Breast epithelium (tissue), 3 donors: ENCODE measurements around the gene ADIRF.
"Not testable (repeated sequence)": the region's sequence is repeated elsewhere in the genome, so short reads cannot be mapped to it uniquely, and the experiment has no call there.

ENCODE experiments used
- CTCF ChIP-seq, 3 donors: fragments of 450-650 bp; IDR thresholded peaks; one replicate each; pipeline ENCODE4 v1.5.1; 2016 to 2017; ENCODE audit warnings: antibody characterized with exemption in 3 of 3, mild to moderate bottlenecking in 3 of 3, moderate library complexity in 3 of 3
- POLR2A ChIP-seq: fragments of 450-650 bp; IDR thresholded peaks from one replicate; pipeline ENCODE4 v1.6.1; 2016; ENCODE audit warnings: antibody characterized with exemption, mild to moderate bottlenecking, moderate library complexity

- not testable (repeated sequence) for TF ChIP-seq CTCF (IDR thresholded peaks at IDR 0.05); POLR2A
These were observed 15.6 kb upstream of the ADIRF start for GRCh38 chr10:86952697-86953096.
